ENCODE measurements around the gene DDX17.

The DDX17 gene

DNA sequence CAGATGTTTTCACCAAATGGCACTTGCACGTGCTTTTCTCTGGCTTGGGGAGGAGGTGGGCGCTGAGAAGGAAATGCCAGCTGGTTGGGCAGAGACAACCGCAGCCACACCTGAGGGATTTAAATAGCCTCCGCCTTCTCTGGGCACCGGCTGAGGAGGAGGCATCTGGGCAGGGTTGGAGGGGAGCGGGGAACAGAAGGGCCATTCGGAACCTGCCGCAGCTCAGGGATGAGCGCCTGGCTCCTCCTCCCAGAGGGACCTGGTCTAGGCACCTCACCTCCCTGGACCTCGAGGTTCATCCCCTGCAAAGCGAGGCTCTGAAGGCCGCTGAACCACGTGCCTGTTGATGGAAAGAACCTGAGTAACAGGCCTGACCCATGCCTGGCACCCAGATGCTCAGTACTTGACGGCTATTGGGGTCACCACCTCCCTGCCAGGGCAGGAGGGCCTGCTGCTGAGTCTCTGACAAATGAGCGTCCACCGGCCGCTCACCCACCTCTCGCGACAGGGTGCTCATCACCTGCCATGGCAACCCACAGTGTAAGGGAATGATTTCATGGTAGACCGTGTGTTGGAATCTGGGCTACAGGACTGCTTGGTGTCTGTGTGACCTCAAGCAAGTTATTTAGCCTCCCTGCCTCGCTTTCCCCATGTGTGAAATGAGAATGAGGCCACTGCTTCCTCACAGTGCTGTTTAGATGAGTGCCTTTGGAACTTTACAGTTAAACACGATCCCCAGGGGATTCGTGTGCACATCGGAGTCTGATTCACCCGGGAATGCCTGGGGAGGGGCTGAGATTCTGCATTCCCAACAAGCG lies 40.2 kb downstream of the DDX17 start:
- ATAC-seq (no peak), DNase-seq (no peak)

DNA sequence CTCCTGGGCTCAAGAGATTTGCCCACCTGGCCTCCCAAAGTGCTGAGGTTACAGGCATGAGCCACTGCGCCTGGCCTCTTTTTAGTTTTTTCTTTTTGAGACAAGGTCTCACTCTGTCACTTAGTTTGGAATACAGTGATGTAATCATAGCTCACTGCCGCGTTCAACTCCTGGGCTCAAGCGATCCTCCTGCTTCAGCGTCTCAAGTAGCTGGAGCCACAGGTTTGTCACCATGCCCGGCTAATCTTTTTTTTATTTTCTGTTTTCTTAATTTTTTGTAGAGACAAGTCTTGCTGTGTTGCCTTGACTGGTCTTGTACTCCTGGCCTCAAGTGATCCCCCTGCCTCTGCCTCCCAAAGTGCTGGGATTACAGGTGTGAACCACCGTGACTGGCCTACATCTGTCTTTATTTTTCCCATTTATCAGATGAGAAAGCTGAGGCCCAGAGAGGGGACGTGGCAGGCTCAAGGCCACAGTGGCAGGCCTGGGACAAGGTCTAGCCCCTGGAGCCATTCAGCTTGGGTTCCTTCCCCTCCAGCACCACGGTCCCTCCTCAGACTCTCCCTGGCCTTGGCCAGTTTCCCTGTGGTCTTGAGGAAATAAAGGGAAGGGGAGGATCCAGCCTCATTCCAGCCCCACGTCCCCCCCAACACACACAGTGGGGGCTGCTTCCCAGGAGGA lies 41.0 kb downstream of the DDX17 start:
- ATAC-seq (no peak), DNase-seq (no peak)

DNA sequence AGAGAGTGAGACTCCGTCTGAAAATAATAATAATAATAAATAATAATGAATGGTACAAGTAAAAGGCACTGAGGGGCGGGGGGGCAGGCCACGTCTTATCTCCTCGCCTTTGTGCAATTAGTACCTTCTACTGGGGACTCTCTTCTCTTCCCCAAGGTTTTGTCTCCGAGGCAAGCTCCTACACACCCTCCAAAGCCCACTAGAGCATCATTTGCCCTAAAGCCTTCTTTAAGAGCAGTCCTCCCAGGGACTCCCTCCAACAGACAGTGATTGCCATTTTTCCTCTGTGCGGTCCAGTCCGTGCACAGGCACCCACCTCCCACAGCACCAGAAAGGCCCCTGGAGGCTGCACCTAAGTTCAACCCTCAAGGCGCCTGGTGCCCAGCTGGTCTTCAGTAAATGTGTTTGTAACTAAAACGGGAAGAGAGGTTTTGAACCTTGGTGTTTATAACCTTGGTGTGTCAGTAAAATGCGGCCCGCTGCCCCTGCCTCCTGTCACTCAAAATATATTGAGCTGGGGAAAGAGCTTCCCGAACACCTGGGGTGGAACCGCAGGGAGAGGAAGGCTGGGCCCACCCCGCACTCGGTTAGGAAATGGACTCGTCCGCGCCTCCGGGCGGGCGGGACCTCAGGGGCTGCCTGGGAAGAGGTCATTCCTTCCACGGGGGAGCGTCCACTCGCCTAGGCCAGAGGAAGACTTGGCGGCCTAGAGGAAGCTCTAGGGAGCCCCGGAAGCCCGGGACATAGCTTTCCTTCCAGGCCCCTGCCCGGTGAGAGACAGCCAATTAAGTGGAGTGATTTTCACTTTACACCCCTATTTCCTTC lies 42.9 kb downstream of the DDX17 start:
- no peak for DNase-seq
- ATAC-seq, result no peak

DNA sequence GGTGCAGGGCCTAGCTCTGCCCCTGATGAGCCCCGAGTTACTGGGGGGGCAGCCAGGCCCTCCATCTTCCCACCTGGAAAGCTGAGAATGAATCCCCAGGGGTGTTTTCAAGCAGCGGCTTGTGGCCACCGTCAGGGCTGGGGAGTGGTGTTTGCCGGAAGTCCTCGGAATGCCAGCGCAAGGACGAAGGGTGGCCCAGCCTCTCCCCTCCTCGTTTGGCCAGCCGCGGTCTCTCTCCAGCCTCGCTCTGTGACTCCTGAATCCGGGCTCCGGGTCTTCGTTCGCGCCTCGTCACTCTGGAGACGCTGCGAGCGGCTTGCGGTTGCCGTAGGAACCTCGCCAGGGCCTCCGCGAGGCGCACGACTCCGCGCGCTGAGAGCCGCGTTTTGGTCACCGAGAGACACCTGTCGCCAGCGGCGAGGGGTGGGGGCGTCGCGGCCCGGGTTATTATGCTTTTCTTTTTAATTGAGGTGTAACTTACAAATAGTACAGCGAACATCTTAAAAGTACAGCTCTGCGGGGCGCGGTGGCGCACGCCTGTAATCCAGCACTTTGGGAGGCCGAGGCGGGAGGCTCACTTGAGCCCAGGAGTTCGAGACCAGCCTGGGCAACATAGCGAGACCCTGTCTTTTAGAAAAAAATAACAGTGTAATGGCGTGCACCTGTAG lies 44.6 kb downstream of the DDX17 start:
- ATAC-seq (peak; percentile 64), DNase-seq (peak; percentile 78)

DNA sequence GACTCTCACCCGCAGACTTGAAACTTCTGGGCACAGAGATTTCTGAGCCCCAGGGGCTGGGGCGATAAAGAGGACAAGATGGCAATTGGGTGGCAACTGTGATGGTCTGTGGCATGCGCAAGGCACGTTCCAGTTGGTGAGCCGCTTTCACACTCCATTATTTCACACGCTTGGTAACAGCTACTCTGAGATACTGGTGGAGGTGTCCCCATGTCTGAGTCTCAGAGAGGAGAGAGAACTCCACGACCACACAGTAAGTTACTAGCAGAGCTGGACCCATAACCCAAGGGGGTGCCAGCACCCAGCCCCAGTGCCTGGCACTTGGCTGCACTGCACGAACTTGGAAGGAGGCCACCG lies 45.1 kb downstream of the DDX17 start:
- no peak for DNase-seq
- ATAC-seq, result no peak

DNA sequence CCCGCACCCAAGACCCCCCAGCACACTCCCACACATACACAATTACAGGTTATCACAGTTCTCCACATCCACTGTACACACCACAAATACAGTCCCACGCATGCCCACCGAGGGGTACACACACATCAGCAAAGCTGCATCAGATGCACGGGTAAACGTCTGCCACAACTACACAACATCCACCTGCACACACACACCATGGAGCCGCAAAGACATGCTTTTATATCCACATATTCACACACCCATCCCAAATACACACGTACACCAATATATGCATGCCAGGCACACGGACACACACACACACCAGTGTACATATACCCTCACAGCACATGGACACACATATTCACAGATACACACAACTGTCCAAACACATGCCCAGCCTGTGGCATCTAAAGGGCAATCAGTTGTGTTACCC lies 45.7 kb downstream of the DDX17 start:
- ATAC-seq (no peak), DNase-seq (no peak)

DNA sequence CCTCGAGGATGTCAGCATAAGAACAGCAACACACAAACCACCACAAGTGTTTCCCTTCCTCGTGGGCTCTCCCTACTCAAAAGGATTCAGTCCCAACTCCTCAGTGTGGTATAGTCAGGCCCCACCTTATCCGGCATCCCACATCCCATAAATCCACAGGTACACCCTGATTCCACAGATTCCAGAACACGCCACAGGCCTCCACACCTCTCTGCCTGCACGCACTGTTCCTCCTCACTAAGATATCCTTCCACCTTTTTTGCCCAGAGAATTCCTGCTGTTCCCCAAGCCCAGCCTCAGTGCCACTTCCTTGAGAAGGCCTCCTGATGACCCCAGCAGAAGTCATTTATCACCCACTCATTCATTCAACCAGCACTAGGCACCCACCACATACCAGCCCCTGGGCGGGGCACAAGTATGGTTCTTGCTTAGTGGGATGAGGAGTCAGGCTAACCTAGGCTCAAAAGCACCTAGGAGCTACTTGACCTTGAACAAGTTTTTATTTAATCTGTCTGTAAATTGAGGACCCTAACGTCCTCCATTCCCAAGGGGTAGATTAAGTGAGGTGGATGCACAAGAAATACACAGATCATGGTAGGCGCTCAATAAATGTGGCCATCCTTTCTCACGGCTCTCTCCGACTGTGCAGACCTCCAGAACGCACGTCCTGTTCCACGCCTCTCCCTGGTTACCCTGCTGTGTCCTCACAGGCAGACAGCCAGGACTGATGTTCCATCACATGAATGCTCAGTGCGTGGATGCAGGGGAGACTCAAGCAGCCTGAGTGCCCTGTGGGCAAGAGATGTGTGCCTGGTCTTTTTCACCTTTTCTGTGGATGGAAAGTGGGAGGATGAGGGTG lies 49.0 kb downstream of the DDX17 start:
- ATAC-seq (no peak), DNase-seq (no peak)

DNA sequence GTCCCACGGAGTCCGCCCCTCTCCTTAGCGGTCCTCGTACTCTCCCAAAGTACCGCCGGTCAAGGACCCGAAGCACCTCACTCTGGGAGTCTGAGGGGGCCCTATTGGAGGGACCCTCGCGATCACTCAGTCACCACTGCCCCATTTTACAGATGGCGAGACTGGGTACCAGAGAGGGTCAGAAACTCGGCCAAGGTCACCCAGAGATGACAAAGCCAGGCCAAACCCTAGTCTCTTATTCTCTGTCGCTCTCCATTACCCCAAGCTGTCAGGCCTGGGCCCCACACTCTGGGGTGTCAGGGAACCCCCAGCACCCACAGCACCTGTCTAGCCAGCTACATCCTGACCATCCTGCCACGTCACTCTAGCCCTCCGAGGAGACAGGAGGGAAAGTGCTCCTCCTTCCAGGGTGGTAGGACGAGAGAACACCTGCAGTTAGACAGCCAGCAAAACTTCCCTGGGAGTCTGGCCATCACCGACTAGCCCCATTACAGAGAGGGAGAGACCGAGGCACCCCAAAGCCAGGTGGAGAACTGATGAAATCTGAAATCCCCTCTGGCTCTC lies 49.8 kb downstream of the DDX17 start:
- ATAC-seq, result no peak
- no peak for DNase-seq

DNA sequence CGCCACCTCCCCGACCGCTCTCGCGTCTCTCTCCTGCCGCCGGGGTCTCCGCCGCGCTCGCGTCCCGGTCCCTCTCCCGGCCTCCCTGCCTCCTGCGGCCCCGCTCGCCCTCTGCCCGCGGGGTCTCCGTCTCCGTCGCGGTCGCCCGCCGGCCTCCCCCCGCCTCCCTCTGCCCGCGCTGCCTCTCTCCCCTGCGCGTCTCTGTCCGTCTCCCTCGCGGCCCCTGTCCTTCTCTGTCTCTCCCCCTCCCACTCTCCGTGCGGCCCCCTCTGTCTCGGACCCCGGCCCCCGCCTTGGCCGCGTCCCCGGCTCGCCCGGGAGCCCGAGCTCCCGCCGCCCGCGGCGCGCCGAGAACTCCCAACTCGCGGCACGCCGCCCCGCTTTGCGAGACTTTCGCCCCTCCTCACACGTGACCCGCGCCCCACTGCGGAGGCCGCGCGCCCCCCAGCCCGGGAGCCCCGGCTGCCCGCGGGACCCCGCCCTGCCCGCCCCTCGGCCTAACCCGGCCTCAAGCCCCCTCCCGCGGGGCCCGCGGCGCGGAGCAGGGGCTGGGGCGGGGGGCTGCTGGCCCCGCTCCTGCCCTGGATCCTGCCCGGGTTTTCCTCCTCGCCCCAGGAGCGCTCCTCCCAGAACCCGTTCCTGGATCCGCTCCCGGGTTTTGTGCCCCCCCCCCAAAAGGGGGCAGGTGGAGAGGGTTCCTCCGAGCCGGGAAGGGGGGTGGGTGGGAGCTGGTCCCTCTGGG lies 50.4 kb downstream of the DDX17 start:
- no peak for ATAC-seq
- peak; percentile 36 for DNase-seq

DNA sequence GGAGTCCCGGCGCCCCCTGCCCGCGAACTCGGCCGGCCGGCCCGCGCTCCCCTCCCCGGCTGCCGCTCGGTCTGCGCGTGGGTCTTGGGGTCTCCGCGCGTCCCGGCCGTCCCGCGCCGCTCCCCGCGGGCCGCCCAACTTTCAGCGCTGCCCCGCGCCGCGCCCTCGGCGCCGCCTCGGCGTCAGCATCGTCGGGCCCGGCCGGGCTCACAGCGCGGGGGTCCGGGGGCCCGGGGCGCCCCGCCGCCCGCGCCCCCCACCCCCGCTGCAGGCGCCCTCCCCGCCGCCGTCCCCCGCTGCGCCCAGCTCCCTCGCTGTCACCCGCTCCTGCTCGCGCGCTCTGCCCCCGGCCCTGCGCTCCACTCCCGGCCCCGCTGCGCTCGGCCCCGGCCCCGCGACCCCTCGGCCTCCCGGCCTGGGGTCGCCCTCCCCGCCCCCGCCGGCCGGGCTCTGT lies 51.0 kb downstream of the DDX17 start, which contains the start of gene KCNJ4:
Gene KCNJ4 (minus strand): TSS at position 124 of the 454 bp plus-strand sequence. CDS start 27,067 bp downstream, outside the sequence.
- DNase-seq (no peak), ATAC-seq (no peak)

DNA sequence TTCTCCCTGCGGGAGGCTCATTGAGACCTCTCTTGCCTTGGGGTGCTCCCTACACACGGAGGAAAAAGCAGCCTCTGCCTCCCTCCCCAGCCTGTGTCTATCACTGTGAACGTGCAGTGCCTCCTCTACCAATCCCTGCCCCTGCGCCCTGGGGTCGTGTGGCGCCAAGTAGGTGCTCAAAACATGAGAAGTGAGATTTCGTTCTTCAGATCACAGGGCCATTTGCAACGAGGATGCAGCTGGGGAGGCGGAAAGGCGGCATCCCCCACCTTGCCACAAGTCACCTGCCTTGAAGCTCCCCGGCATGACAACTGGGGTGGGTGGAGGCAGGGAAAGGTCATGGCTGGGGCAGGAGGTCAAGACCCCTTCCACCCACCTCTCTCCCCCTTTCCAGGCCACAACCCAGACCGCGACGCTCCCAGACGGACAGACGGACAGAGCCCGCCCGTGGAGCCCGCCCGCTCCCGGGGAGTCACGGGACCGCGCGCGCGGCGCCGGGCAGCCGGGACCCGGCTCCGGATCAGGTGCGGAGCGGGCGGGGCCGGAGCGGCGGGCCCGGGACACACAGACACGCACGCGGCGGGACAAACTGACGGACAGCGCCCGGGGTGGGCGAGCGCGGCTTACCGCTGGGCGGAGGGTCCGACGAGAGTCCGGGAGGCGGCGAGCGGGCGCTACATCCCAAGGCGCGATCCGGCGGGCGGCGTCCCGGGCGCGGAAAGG lies 51.6 kb downstream of the DDX17 start:
- peak; percentile 20 for DNase-seq
- peak; percentile 21 for ATAC-seq

DNA sequence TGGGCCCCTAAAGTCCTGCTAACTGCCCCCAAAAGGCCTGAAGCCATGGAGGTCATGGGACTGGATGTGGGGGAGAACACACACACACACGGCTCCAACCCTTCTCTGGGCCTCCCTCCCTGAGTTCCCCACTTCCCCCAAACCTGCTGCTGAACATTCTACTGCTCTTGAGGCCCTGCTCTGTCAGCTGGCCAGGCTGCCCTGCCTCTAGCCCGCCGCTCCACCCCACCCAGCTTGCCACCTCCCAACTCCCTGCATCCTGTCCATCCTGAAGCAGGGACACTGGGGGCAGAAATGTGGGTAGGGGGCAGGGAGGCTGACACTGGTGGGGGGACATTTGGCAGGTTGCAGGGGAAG lies 52.1 kb downstream of the DDX17 start:
- DNase-seq, result no peak
- no peak for ATAC-seq

DNA sequence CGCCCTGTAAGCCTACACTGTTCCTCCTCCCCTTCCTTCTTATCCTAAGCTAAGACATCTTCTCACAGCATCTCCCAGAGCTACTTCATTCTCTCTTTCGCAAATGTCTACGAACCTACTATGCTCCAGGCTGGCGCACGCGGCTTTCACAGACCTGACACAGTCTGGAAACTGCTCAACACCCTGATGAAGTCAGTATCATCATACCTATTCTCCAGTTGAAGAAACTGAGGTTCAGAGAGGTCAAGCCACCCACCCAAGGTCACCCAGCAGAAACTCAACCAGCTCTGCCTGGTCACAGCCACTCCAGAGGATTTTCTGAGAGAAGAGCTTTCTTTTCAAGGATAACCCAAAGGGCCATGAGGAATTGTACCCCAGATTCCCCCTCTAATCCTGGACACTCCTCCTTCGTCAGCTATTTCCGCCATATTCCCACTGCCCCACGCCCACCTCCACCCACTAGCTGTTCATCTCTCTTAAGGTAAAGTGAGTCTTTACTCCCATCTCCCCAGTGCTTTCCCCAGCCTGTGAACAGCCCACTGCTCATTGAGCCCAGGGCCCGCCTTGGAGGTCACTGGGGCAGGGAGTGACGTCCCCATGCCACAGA lies 52.9 kb downstream of the DDX17 start:
- DNase-seq (no peak), ATAC-seq (no peak)

DNA sequence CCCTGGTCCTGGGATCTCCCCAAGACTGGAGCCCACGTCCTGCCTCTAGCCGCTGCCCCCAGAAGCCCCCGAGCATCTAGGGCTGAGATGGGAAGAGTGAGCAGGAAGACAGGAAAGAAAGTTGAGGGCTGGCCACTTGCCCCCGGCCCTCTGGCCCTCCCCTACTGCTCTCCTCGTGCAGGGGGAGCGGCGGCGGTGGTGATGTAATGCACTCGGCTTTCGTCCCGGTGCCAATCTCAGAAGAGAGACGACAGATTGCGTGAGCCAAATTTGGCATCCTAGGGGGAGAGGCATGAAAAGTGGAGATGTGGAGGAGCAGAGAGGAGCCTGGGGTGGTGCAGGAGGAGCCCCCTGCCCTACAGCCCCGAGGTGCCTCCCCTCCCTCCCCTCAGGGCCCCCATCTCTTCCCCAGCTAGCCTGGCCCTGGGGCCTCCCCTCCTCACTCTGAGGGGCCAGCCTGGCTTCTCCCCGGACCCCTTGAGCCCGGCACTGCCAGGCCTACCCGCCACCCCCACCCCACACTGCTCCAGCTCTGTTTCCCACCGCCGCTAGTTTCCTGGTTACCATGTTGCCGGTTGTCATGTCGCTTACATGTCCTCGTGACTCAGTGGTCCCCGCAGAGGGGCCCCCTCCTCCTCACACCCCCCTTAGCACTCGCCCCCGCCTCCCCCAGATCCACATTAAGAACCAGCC lies 53.6 kb downstream of the DDX17 start:
- DNase-seq, result no peak
- ATAC-seq, result no peak

DNA sequence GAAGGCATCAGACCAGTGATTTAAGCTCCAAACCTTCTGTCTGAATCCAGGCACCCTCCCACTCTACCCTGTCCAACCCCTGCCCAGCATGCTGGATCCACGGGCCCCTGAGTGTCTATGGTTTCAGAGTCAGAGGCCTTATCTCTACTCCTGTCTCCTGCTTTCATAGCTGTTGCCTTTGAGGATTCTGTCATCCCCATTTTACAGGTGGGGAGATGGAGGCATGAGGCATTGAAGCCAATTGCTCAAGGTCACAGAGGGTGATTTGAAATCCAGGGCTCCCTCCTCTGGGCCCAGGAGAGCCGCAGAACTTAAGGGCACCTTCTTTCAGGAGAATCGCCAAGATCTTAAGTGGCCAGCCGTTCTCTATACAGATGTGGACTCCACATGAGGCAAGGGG lies 54.2 kb downstream of the DDX17 start:
- ATAC-seq (no peak), DNase-seq (no peak)

DNA sequence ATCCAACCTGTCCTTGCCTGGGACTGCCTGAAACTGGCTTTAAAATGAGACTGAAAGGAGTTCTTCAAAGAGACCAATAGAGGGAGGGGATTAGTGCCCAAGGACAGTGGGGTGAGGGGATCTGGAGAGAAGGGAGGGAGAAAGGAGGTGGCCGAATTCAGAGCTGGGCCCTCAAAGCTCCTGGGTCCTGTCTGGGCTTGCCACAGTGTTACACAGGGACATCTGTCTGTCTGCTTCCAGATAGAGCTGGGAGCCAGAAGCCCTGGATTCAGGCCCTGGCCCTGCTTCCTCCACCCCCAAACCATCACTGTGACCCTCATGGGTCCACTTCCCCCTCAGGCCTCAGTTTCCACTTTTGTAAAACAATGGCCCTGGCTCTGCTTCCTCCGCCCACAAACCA lies 54.7 kb downstream of the DDX17 start:
- DNase-seq (no peak), ATAC-seq (no peak)

DNA sequence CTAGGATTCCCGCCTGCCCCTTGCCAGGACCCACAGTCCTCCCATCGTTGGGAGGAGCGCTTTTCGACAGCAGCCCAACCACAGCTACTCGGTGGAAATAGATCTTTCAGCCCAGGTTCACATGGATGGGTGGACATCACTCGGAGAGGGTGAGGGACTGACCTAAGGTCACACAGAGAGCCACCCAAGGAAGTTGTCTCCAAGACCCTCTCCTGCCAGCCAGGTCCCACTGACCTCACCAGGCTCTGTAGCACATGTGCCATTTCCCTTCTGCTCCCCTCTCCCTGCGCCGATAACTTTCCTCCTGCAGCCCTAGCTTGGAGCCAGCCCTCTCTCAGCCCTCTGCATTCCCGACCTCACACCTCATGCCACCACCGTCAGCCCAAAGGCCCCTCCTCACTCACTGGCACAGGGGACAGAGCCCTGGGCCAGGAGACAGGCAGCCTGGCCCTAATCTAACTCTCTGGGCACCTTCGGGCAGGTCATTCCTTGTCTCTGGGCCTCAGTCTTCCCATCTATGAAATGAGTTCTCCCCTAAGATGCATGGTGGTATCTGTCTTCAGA lies 55.8 kb downstream of the DDX17 start:
- ATAC-seq (no peak), DNase-seq (no peak)

DNA sequence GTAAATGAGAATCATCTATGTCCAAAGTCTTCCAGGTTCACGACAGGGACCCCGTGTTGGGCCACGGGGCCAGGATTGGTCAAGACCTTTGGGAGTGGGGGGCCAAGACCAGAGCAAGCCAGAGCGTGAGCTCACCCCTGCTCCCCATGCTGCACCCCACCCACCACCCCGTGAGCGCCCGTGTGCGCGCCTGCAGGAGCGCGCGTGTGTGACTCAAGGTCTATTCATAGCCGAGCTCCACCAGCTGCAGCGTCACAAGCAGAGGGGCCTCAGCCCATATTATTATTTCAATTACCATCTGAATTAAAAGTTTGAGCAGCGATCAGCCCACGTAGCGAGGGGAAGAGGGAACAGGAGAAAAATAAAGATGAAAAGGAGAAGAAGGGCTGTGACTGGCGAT lies 56.3 kb downstream of the DDX17 start:
- no peak for DNase-seq
- ATAC-seq, result no peak

All from stimulated activated naive CD8-positive, alpha-beta T cell treated with anti-CD3 and anti-CD28 coated beads, Interleukin-15, Interleukin-2, amounts not matched to agents 100 U/mL and 50 U/mL, for 24 hours (primary cell).